AG10803 (cell line): Measurements from ENCODE around the gene MEX3B.
"Not testable (repeated sequence)": the region's sequence is repeated elsewhere in the genome, so short reads cannot be mapped to it uniquely, and the experiment has no call there.

Source experiments
- DNase-seq: peaks from one replicate; pipeline ENCODE4 v3.0.0; 2010; ENCODE audit warnings: low read depth
- H3K4me3 ChIP-seq: 2 replicates; pipeline ENCODE4 v1.5.1; 2011; ENCODE audit warnings: mild to moderate bottlenecking, low read length, control low read depth
- CTCF ChIP-seq: conservative IDR thresholded peaks from 2 replicates; pipeline ENCODE4 v1.5.1; 2011; ENCODE audit warnings: mild to moderate bottlenecking, low read length, control low read depth, inconsistent platforms

Gene MEX3B

GRCh38 chr15:82030176-82030575 is 15.6 kb downstream of the MEX3B start:
- no peak overlapping the region for H3K4me3 ChIP-seq
- TF ChIP-seq CTCF, result no peak
- no peak for DNase-seq

- not testable (repeated sequence) for DNase-seq, H3K4me3 ChIP-seq
These were observed 17.7 kb downstream of the MEX3B start for GRCh38 chr15:82028163-82028562.

- H3K4me3 ChIP-seq, result no peak overlapping the region
- peak; percentile 21 for DNase-seq
- no peak for TF ChIP-seq CTCF
These were observed 23.8 kb downstream of the MEX3B start for GRCh38 chr15:82021992-82022391.

- no peak for TF ChIP-seq CTCF
- no peak overlapping the region for H3K4me3 ChIP-seq
- DNase-seq, result no peak
These were observed 25.0 kb downstream of the MEX3B start for GRCh38 chr15:82020625-82021394.

- no peak for TF ChIP-seq CTCF
- no peak for DNase-seq
- H3K4me3 ChIP-seq, result no peak overlapping the region
These were observed 27.6 kb downstream of the MEX3B start for GRCh38 chr15:82018201-82018600.

GRCh38 chr15:82017656-82018055 is 28.2 kb downstream of the MEX3B start:
- no peak overlapping the region for H3K4me3 ChIP-seq
- no peak for DNase-seq
- TF ChIP-seq CTCF, result no peak

- H3K4me3 ChIP-seq, result no peak overlapping the region
- TF ChIP-seq CTCF, result no peak
- DNase-seq, result peak; percentile 26
These were observed 30.8 kb downstream of the MEX3B start for GRCh38 chr15:82014989-82015388.
